Stimulated activated CD4-positive, alpha-beta T cell treated with anti-CD3 and anti-CD28 coated beads, TNF-alpha, amount 100 ng/mL, for 1 hour (primary cell): Measurements from ENCODE around the gene PTPRT.

Source experiments
- DNase-seq, 3 donors: peaks; one replicate each; pipeline ENCODE4 v3.0.0-alpha.2; 2020; ENCODE audit warnings: low read depth in 3 of 3, low spot score in 1 of 3

Gene PTPRT

GRCh38 chr20:42419814-42420532, 769.7 kb downstream of the PTPRT start:
- DNase-seq: no peak

GRCh38 chr20:42406826-42407225, 782.9 kb downstream of the PTPRT start:
- DNase-seq: no peak

- DNase-seq: no peak
These were observed 787.3 kb downstream of the PTPRT start for GRCh38 chr20:42402455-42402854.

- DNase-seq: no peak
These were observed 788.1 kb downstream of the PTPRT start for GRCh38 chr20:42401613-42402012.

- no peak for DNase-seq
These were observed 789.9 kb downstream of the PTPRT start for GRCh38 chr20:42399802-42400201.

GRCh38 chr20:42392442-42392841, 797.3 kb downstream of the PTPRT start:
- DNase-seq: no peak

- DNase-seq: no peak
These were observed 797.9 kb downstream of the PTPRT start for GRCh38 chr20:42391807-42392206.

GRCh38 chr20:42380287-42380686, 809.4 kb downstream of the PTPRT start:
- DNase-seq: no peak

- no peak for DNase-seq
These were observed 810.3 kb downstream of the PTPRT start for GRCh38 chr20:42379385-42379784.

- DNase-seq: no peak
These were observed 810.9 kb downstream of the PTPRT start for GRCh38 chr20:42378826-42379225.

GRCh38 chr20:42376131-42376530, 813.6 kb downstream of the PTPRT start:
- no peak for DNase-seq

- DNase-seq: no peak
These were observed 816.7 kb downstream of the PTPRT start for GRCh38 chr20:42373049-42373448.

GRCh38 chr20:42370075-42370474, 819.6 kb downstream of the PTPRT start:
- no peak for DNase-seq

- no peak for DNase-seq
These were observed 820.8 kb downstream of the PTPRT start for GRCh38 chr20:42368910-42369309.

- DNase-seq: no peak
These were observed 823.1 kb downstream of the PTPRT start for GRCh38 chr20:42366626-42367025.

- DNase-seq: no peak
These were observed 825.3 kb downstream of the PTPRT start for GRCh38 chr20:42364446-42364845.

GRCh38 chr20:42361402-42361970, 828.2 kb downstream of the PTPRT start:
- no peak for DNase-seq

- no peak for DNase-seq
These were observed 829.1 kb downstream of the PTPRT start for GRCh38 chr20:42360621-42361020.

- no peak for DNase-seq
These were observed 830.1 kb downstream of the PTPRT start for GRCh38 chr20:42359617-42360016.

GRCh38 chr20:42352096-42352495, 837.6 kb downstream of the PTPRT start:
- no peak for DNase-seq

- no peak for DNase-seq
These were observed 839.2 kb downstream of the PTPRT start for GRCh38 chr20:42350521-42350920.

- DNase-seq: no peak
These were observed 843.2 kb downstream of the PTPRT start for GRCh38 chr20:42346189-42347170.
